Panc1 (cell line): ENCODE measurements around the gene AAK1. TPM values are rescaled to one million over a fixed set of nuclear protein-coding genes. Genes with fewer than 3 reads are reported as not detected.

Source experiments
- ATAC-seq: fragments of 200-7000 bp; cut with Tn5 transposase; 2 replicates; pipeline ENCODE4 v1.9.1; 2020; ENCODE audit warnings: mild to moderate bottlenecking, moderate library complexity
- BruUV-seq: library from RNA; stranded (reverse); fragments of 400-500 nt; replicated peaks from 2 replicates; lab custom pipeline; 2021; lab: Mats Ljungman, UMichigan
- CTCF ChIA-PET: fragments of 300-600 bp; sonication (Branson Sonifier 250); formaldehyde crosslinking; loops from one replicate; lab custom pipeline; 2022; ENCODE audit warnings: antibody characterized with exemption; lab: Charles Lee
- POLR2A ChIA-PET: fragments of 300-600 bp; sonication (Branson Sonifier 250); formaldehyde crosslinking; loops from one replicate; lab custom pipeline; 2022; ENCODE audit warnings: antibody characterized with exemption; lab: Charles Lee
- DNase-seq: peaks from one replicate; pipeline ENCODE4 v3.0.0-alpha.2; 2010; ENCODE audit warnings: low read depth, low spot score
- H3K27ac ChIP-seq: 2 replicates; pipeline ENCODE4 v1.5.1; 2011; ENCODE audit warnings: mild to moderate bottlenecking, low read length, inconsistent platforms
- H3K27me3 ChIP-seq: fragments of 200-500 bp; sonication (Bioruptor generic); 2 replicates; pipeline ENCODE4 v1.6.0; 2014; ENCODE audit warnings: low read length, inconsistent platforms; ENCODE audit not compliant: control insufficient read depth, insufficient read depth
- H3K36me3 ChIP-seq: fragments of 200-500 bp; sonication (Bioruptor generic); 2 replicates; pipeline ENCODE4 v1.5.1; 2014; ENCODE audit warnings: inconsistent platforms, mild to moderate bottlenecking, low read length, moderate library complexity; ENCODE audit not compliant: control insufficient read depth, insufficient read depth
- H3K4me1 ChIP-seq: 2 replicates; pipeline ENCODE4 v1.5.1; 2011; ENCODE audit warnings: inconsistent platforms, mild to moderate bottlenecking, low read length, moderate library complexity; ENCODE audit not compliant: control insufficient read depth, insufficient read depth
- H3K4me3 ChIP-seq, 2 experiments: 2 replicates each; pipeline ENCODE4 v1.5.1; 2011 to 2012; ENCODE audit warnings: low read depth in 2 of 2, low read length in 2 of 2, mild to moderate bottlenecking in 2 of 2, inconsistent platforms in 1 of 2, moderate library complexity in 1 of 2
- H3K9me3 ChIP-seq: fragments of 200-500 bp; sonication (Bioruptor generic); 2 replicates; pipeline ENCODE4 v1.5.1; 2014; ENCODE audit warnings: low read depth, mild to moderate bottlenecking, inconsistent platforms, low read length, moderate library complexity; ENCODE audit not compliant: control insufficient read depth, insufficient read depth
- POLR2AphosphoS5 ChIP-seq: IDR thresholded peaks from 2 replicates; pipeline ENCODE4 v1.6.1; 2012; ENCODE audit warnings: mild to moderate bottlenecking, low read depth, low read length, moderate library complexity
- SIN3A ChIP-seq: IDR thresholded peaks from 2 replicates; pipeline ENCODE4 v1.6.1; 2012; ENCODE audit warnings: low read depth, mild to moderate bottlenecking, low read length, moderate library complexity, borderline replicate concordance; ENCODE audit not compliant: insufficient read depth
- TCF7L2 ChIP-seq: IDR thresholded peaks from 2 replicates; pipeline ENCODE4 v1.6.1; 2011; ENCODE audit warnings: mild to moderate bottlenecking, low read depth, low read length, inconsistent platforms
- in situ Hi-C: cut with HindIII; loops from 2 replicates; pipeline ENCODE4 v1.10.0; 2016; ENCODE audit warnings: low sequenced_read_pairs, low pct_unique_long_range_greater_than_20kb
- intact Hi-C: fragments of 100-400 bp; cut with micrococcal nuclease; formaldehyde crosslinking; loops from one replicate; pipeline ENCODE4 v1.10.0; 2022; ENCODE audit not compliant: unreplicated experiment
- total RNA-seq: library from RNA; stranded (reverse); gene quantifications from one replicate; pipeline ENCODE4 v1.2.1, GENCODE V29; 2021; ENCODE audit not compliant: unreplicated experiment
- TF ChIP-seq, protein P1 (sequence below): fragments of 450-650 bp; IDR thresholded peaks from 2 replicates; pipeline ENCODE4 v1.5.1; 2017; ENCODE audit warnings: mild to moderate bottlenecking
- TF ChIP-seq, protein P2 (sequence below), 2 experiments: IDR thresholded peaks; 2 replicates each; pipeline ENCODE4 v1.6.1; 2011 to 2012; ENCODE audit warnings: low read depth in 2 of 2, control low read depth in 1 of 2, low read length in 1 of 2, mild to moderate bottlenecking in 1 of 2, moderate library complexity in 1 of 2; ENCODE audit not compliant: insufficient read depth in 1 of 2

The AAK1 gene
- total RNA-seq, 1 experiment from 2014 or later = 123 TPM

- Histone ChIP-seq H3K9me3 (no peaks in the 10 kb centered on the region), H3K4me3 (no peak overlapping the region), H3K4me1 (peaks cover 15% of the 10 kb centered on the region), H3K27ac (no peak overlapping the region), H3K36me3 (no peaks in the 10 kb centered on the region), H3K27me3 (no peaks in the 10 kb centered on the region)
- ChIA-PET CTCF (no interaction called here), POLR2A (no interaction called here)
- no TSS peak for BruUV-seq
- ATAC-seq (no peak), DNase-seq (no peak)
- in situ Hi-C loops = no loop called here
- intact Hi-C loops = no loop called here
- no peak for TF ChIP-seq SIN3A
- TF ChIP-seq, protein P1, sequence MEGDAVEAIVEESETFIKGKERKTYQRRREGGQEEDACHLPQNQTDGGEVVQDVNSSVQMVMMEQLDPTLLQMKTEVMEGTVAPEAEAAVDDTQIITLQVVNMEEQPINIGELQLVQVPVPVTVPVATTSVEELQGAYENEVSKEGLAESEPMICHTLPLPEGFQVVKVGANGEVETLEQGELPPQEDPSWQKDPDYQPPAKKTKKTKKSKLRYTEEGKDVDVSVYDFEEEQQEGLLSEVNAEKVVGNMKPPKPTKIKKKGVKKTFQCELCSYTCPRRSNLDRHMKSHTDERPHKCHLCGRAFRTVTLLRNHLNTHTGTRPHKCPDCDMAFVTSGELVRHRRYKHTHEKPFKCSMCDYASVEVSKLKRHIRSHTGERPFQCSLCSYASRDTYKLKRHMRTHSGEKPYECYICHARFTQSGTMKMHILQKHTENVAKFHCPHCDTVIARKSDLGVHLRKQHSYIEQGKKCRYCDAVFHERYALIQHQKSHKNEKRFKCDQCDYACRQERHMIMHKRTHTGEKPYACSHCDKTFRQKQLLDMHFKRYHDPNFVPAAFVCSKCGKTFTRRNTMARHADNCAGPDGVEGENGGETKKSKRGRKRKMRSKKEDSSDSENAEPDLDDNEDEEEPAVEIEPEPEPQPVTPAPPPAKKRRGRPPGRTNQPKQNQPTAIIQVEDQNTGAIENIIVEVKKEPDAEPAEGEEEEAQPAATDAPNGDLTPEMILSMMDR = no peak
- TF ChIP-seq TCF7L2 = no peak
- no peak for TF ChIP-seq POLR2AphosphoS5
- TF ChIP-seq, protein P2, sequence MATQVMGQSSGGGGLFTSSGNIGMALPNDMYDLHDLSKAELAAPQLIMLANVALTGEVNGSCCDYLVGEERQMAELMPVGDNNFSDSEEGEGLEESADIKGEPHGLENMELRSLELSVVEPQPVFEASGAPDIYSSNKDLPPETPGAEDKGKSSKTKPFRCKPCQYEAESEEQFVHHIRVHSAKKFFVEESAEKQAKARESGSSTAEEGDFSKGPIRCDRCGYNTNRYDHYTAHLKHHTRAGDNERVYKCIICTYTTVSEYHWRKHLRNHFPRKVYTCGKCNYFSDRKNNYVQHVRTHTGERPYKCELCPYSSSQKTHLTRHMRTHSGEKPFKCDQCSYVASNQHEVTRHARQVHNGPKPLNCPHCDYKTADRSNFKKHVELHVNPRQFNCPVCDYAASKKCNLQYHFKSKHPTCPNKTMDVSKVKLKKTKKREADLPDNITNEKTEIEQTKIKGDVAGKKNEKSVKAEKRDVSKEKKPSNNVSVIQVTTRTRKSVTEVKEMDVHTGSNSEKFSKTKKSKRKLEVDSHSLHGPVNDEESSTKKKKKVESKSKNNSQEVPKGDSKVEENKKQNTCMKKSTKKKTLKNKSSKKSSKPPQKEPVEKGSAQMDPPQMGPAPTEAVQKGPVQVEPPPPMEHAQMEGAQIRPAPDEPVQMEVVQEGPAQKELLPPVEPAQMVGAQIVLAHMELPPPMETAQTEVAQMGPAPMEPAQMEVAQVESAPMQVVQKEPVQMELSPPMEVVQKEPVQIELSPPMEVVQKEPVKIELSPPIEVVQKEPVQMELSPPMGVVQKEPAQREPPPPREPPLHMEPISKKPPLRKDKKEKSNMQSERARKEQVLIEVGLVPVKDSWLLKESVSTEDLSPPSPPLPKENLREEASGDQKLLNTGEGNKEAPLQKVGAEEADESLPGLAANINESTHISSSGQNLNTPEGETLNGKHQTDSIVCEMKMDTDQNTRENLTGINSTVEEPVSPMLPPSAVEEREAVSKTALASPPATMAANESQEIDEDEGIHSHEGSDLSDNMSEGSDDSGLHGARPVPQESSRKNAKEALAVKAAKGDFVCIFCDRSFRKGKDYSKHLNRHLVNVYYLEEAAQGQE (IDR thresholded peaks at IDR 0.05; ENCODE audit: insufficient read depth in 1 of 2, low read depth in 2 of 2, low read length in 1 of 2) = no peak
These were observed 40.3 kb downstream of the AAK1 start for GRCh38 chr2:69603146-69603743.

- ChIA-PET CTCF (no interaction called here), POLR2A (no interaction called here)
- TF ChIP-seq POLR2AphosphoS5 (no peak), TCF7L2 (0 out of 2 replicates have a peak, but pooled peaks have one; percentile 35)
- Histone ChIP-seq H3K9me3 (no peaks in the 10 kb centered on the region), H3K4me1 (peaks cover 16% of the 10 kb centered on the region), H3K27me3 (no peaks in the 10 kb centered on the region), H3K4me3 (no peak overlapping the region), H3K36me3 (no peaks in the 10 kb centered on the region), H3K27ac (no peak overlapping the region)
- peak; percentile 88 for ATAC-seq
- intact Hi-C loops = no loop called here
- in situ Hi-C loops = no loop called here
- TSS peak; percentile 14 for BruUV-seq
- no peak for DNase-seq
These were observed 42.3 kb downstream of the AAK1 start for GRCh38 chr2:69601179-69601612.

- in situ Hi-C loops (no loop called here), intact Hi-C loops (no loop called here)
- DNase-seq (no peak), ATAC-seq (no peak)
- no peak for TF ChIP-seq POLR2AphosphoS5
- TF ChIP-seq, protein P2 (IDR thresholded peaks at IDR 0.05; ENCODE audit: insufficient read depth in 1 of 2, low read depth in 2 of 2, low read length in 1 of 2) = no peak
- TF ChIP-seq, protein P1 = no peak
- TF ChIP-seq SIN3A = no peak
- TF ChIP-seq TCF7L2 = no peak
- BruUV-seq = no TSS peak
- H3K27ac ChIP-seq = no peak overlapping the region
- CTCF ChIA-PET = no interaction called here
- no peaks in the 10 kb centered on the region for H3K9me3 ChIP-seq
- POLR2A ChIA-PET = no interaction called here
- no peaks in the 10 kb centered on the region for H3K36me3 ChIP-seq
- peaks cover 16% of the 10 kb centered on the region for H3K4me1 ChIP-seq
- no peaks in the 10 kb centered on the region for H3K27me3 ChIP-seq
- no peak overlapping the region for H3K4me3 ChIP-seq
These were observed 43.1 kb downstream of the AAK1 start for GRCh38 chr2:69600425-69600824.
